Measurements from ENCODE around the gene ADIRF.
"Not testable (repeated sequence)": the region's sequence is repeated elsewhere in the genome, so short reads cannot be mapped to it uniquely, and the experiment has no call there.

DNA sequence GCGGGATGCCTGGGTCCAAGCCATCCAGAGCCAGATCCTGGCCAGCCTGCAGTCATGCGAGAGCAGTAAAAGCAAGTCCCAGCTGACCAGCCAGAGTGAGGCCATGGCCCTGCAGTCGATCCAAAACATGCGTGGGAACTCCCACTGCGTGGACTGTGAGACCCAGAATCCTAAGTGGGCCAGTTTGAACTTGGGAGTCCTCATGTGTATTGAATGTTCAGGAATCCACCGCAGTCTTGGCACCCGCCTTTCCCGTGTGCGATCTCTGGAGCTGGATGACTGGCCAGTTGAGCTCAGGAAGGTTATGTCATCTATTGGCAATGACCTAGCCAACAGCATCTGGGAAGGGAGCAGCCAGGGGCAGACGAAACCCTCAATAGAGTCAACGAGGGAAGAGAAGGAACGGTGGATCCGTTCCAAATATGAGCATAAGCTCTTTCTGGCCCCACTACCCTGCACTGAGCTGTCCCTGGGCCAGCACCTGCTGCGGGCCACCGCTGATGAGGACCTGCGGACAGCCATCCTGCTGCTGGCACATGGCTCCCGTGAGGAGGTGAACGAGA lies 40.9 kb downstream of the ADIRF start:
- TF ChIP-seq, protein P1, sequence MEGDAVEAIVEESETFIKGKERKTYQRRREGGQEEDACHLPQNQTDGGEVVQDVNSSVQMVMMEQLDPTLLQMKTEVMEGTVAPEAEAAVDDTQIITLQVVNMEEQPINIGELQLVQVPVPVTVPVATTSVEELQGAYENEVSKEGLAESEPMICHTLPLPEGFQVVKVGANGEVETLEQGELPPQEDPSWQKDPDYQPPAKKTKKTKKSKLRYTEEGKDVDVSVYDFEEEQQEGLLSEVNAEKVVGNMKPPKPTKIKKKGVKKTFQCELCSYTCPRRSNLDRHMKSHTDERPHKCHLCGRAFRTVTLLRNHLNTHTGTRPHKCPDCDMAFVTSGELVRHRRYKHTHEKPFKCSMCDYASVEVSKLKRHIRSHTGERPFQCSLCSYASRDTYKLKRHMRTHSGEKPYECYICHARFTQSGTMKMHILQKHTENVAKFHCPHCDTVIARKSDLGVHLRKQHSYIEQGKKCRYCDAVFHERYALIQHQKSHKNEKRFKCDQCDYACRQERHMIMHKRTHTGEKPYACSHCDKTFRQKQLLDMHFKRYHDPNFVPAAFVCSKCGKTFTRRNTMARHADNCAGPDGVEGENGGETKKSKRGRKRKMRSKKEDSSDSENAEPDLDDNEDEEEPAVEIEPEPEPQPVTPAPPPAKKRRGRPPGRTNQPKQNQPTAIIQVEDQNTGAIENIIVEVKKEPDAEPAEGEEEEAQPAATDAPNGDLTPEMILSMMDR (IDR thresholded peaks at IDR 0.05) = not testable (repeated sequence)
- not testable (repeated sequence) for TF ChIP-seq ZNF263 (CRISPR knock-in tag; IDR thresholded peaks at IDR 0.05; ENCODE audit: low read depth)

Data from WTC11 (cell line).